ENCODE results near the gene MXI1. TPM values are rescaled to one million over a fixed set of nuclear protein-coding genes. Genes with fewer than 3 reads are reported as not detected.

Gene MXI1
- total RNA-seq, 1 donor from 2014 or later = 75.2 TPM

- intact Hi-C loops (cut with DNase I) = no loop called here
- ATAC-seq (ENCODE audit: poor library complexity) (peak; percentile 89), DNase-seq (peak; percentile 98)
Measured at GRCh38 chr10:110210674-110211464, 3.5 kb downstream of the MXI1 start.

- DNase-seq = no peak
- peak; percentile 0 for ATAC-seq (ENCODE audit: poor library complexity)
- intact Hi-C loops (cut with DNase I) = no loop called here
Measured at GRCh38 chr10:110211465-110211843, 4.0 kb downstream of the MXI1 start.

- peak; percentile 53 for DNase-seq
- intact Hi-C loops (cut with DNase I) = no loop called here
Measured at GRCh38 chr10:110212119-110213006, 5.0 kb downstream of the MXI1 start.

GRCh38 chr10:110214371-110214826 lies 7.0 kb downstream of the MXI1 start:
- intact Hi-C loops (cut with DNase I) = no loop called here

More at GRCh38 chr10:110212119-110213006, 5.0 kb downstream of the MXI1 start:
- no peak for ATAC-seq (ENCODE audit: poor library complexity)

GRCh38 chr10:110215286-110216170 lies 8.1 kb downstream of the MXI1 start:
- intact Hi-C loops (cut with DNase I) = no loop called here
- ATAC-seq (ENCODE audit: poor library complexity) = no peak
- DNase-seq = no peak

More at GRCh38 chr10:110214371-110214826, 7.0 kb downstream of the MXI1 start:
- DNase-seq = no peak
- ATAC-seq (ENCODE audit: poor library complexity) = no peak

GRCh38 chr10:110216240-110216639 lies 8.8 kb downstream of the MXI1 start:
- DNase-seq (no peak), ATAC-seq (ENCODE audit: poor library complexity) (no peak)
- intact Hi-C loops (cut with DNase I) = no loop called here

- intact Hi-C loops (cut with DNase I) = no loop called here
- DNase-seq (no peak), ATAC-seq (ENCODE audit: poor library complexity) (no peak)
Measured at GRCh38 chr10:110216942-110217661, 9.7 kb downstream of the MXI1 start.

GRCh38 chr10:110217662-110218008 lies 10.2 kb downstream of the MXI1 start:
- DNase-seq (no peak), ATAC-seq (ENCODE audit: poor library complexity) (no peak)
- intact Hi-C loops (cut with DNase I) = no loop called here

- ATAC-seq (ENCODE audit: poor library complexity) (no peak), DNase-seq (peak; percentile 59)
- intact Hi-C loops (cut with DNase I) = no loop called here
Measured at GRCh38 chr10:110218632-110219031, 11.2 kb downstream of the MXI1 start.

- DNase-seq = no peak
- no peak for ATAC-seq (ENCODE audit: poor library complexity)
- intact Hi-C loops (cut with DNase I) = loop anchor here (10.0 kb wide), 1 partner anchor 325 kb away; no protein-coding TSS in a partner anchor
Measured at GRCh38 chr10:110219884-110220283, 12.5 kb downstream of the MXI1 start.

GRCh38 chr10:110220398-110220797 lies 13.0 kb downstream of the MXI1 start:
- peak; percentile 62 for DNase-seq
- peak; percentile 52 for ATAC-seq (ENCODE audit: poor library complexity)
- intact Hi-C loops (cut with DNase I) = loop anchor here (10.0 kb wide), 1 partner anchor 326 kb away; no protein-coding TSS in a partner anchor

- intact Hi-C loops (cut with DNase I) = loop anchor here (10.0 kb wide), 1 partner anchor 326 kb away; no protein-coding TSS in a partner anchor
- ATAC-seq (ENCODE audit: poor library complexity) (no peak), DNase-seq (no peak)
Measured at GRCh38 chr10:110221044-110221720, 13.8 kb downstream of the MXI1 start.

GRCh38 chr10:110221721-110222261 lies 14.4 kb downstream of the MXI1 start:
- intact Hi-C loops (cut with DNase I) = loop anchor here (10.0 kb wide), 1 partner anchor 327 kb away; no protein-coding TSS in a partner anchor
- DNase-seq (peak; percentile 83), ATAC-seq (ENCODE audit: poor library complexity) (peak; percentile 61)

- intact Hi-C loops (cut with DNase I) = loop anchor here (10.0 kb wide), 1 partner anchor 328 kb away; no protein-coding TSS in a partner anchor
- DNase-seq = no peak
- no peak for ATAC-seq (ENCODE audit: poor library complexity)
Measured at GRCh38 chr10:110222641-110223297, 15.4 kb downstream of the MXI1 start.

- DNase-seq = no peak
- intact Hi-C loops (cut with DNase I) = loop anchor here (10.0 kb wide), 1 partner anchor 329 kb away; no protein-coding TSS in a partner anchor
- no peak for ATAC-seq (ENCODE audit: poor library complexity)
Measured at GRCh38 chr10:110223298-110223925, 16.0 kb downstream of the MXI1 start.

- intact Hi-C loops (cut with DNase I) = loop anchor here (5.0 to 10.0 kb wide), 2 partner anchors 42 to 330 kb away; no protein-coding TSS in a partner anchor
- ATAC-seq (ENCODE audit: poor library complexity) (no peak), DNase-seq (no peak)
Measured at GRCh38 chr10:110224992-110225391, 17.6 kb downstream of the MXI1 start.
